ENCODE data around the gene FAM234A. TPM values are rescaled to one million over a fixed set of nuclear protein-coding genes. Genes with fewer than 3 reads are reported as not detected.
A peak's percentile ranks its signal among the peaks of the same experiment; 100 is the strongest.

FAM234A gene
- total RNA-seq, 6 experiments from 2014 or later = 31.7 to 64.8 (median 41.9) TPM

- WGBS (ENCODE audit: insufficient coverage, low coverage, low lambda C conversion rate, missing lambda C conversion rate) = 80% methylated on average over 9 of the region's 10 CpGs
- no peaks in the 10 kb centered on the region for H3K9me3 ChIP-seq
- peaks cover 0 to 38% (median 10%) of the 10 kb centered on the region in 4 donors for H3K36me3 ChIP-seq
- intact Hi-C loops (cut with DNase I) = no loop called here
- ATAC-seq (no peak), DNase-seq (no peak)
- TF ChIP-seq CTCF (IDR thresholded peaks at IDR 0.05) = no peak
- no peak overlapping the region for H3K27ac ChIP-seq
- no peaks in the 10 kb centered on the region for H3K4me1 ChIP-seq
- no peaks in the 10 kb centered on the region for H3K27me3 ChIP-seq
- H3K4me3 ChIP-seq = no peak overlapping the region
Measured at GRCh38 chr16:259226-259625, 24.6 kb downstream of the FAM234A start.

GRCh38 chr16:259814-260253 lies 25.2 kb downstream of the FAM234A start:
- ATAC-seq (no peak), DNase-seq (no peak)
- H3K27me3 ChIP-seq = no peaks in the 10 kb centered on the region
- intact Hi-C loops (cut with DNase I) = no loop called here
- no peak for TF ChIP-seq POLR2A (IDR thresholded peaks at IDR 0.05)
- no peak for TF ChIP-seq CTCF (IDR thresholded peaks at IDR 0.05)
- 67% methylated on average over 6 of the region's 13 CpGs for WGBS (ENCODE audit: insufficient coverage, low coverage, low lambda C conversion rate, missing lambda C conversion rate)
- no peak overlapping the region for H3K4me3 ChIP-seq
- H3K4me1 ChIP-seq = no peaks in the 10 kb centered on the region
- no peaks in the 10 kb centered on the region for H3K9me3 ChIP-seq
- H3K27ac ChIP-seq = no peak overlapping the region
- H3K36me3 ChIP-seq = peaks cover 0 to 32% (median 7%) of the 10 kb centered on the region in 4 donors

GRCh38 chr16:260326-260725 lies 25.7 kb downstream of the FAM234A start:
- Histone ChIP-seq H3K27ac (no peak overlapping the region), H3K4me3 (no peak overlapping the region), H3K9me3 (no peaks in the 10 kb centered on the region), H3K27me3 (no peaks in the 10 kb centered on the region), H3K36me3 (peaks cover 0 to 32% (median 4%) of the 10 kb centered on the region in 4 donors), H3K4me1 (no peaks in the 10 kb centered on the region)
- WGBS (ENCODE audit: insufficient coverage, low coverage, low lambda C conversion rate, missing lambda C conversion rate) = 93% methylated on average over 9 of the region's 19 CpGs
- no peak for DNase-seq
- TF ChIP-seq CTCF (IDR thresholded peaks at IDR 0.05) (no peak), POLR2A (IDR thresholded peaks at IDR 0.05) (no peak)
- no peak for ATAC-seq
- intact Hi-C loops (cut with DNase I) = no loop called here

GRCh38 chr16:261031-261691 lies 26.5 kb downstream of the FAM234A start:
- DNase-seq (peak in 1 of 3 donors; percentile 47), ATAC-seq (no peak)
- intact Hi-C loops (cut with DNase I) = no loop called here
- Histone ChIP-seq H3K4me3 (no peak overlapping the region), H3K36me3 (peaks cover 0 to 32% (median 3%) of the 10 kb centered on the region in 4 donors), H3K9me3 (no peaks in the 10 kb centered on the region), H3K27me3 (no peaks in the 10 kb centered on the region), H3K4me1 (no peaks in the 10 kb centered on the region), H3K27ac (no peak overlapping the region)
- TF ChIP-seq CTCF (IDR thresholded peaks at IDR 0.05) (no peak), POLR2A (IDR thresholded peaks at IDR 0.05) (no peak)
- 90% methylated on average over 2 of the region's 28 CpGs for WGBS (ENCODE audit: insufficient coverage, low coverage, low lambda C conversion rate, missing lambda C conversion rate)

Data from right lobe of liver (tissue), 6 donors.